GM18519 (cell line): Measurements from ENCODE around the gene SLC35F3.
"Not testable (repeated sequence)": the region's sequence is repeated elsewhere in the genome, so short reads cannot be mapped to it uniquely, and the experiment has no call there.

Source experiments
- ATAC-seq: cut with Tn5 transposase; IDR thresholded peaks from one replicate; pipeline ENCODE4 v1.9.1; 2021; ENCODE audit warnings: mild to moderate bottlenecking, moderate library complexity; ENCODE audit not compliant: unreplicated experiment, low FRiP score

SLC35F3 gene

GRCh38 chr1:234239515-234239914, 335.0 kb downstream of the SLC35F3 start:
- ATAC-seq = no peak

- ATAC-seq = no peak
Measured at GRCh38 chr1:234239936-234240335, 335.5 kb downstream of the SLC35F3 start.

GRCh38 chr1:234240680-234241079, 336.2 kb downstream of the SLC35F3 start:
- ATAC-seq = no peak

- no peak for ATAC-seq
Measured at GRCh38 chr1:234241941-234242490, 337.5 kb downstream of the SLC35F3 start.

- ATAC-seq = no peak
Measured at GRCh38 chr1:234243521-234244260, 339.2 kb downstream of the SLC35F3 start.

GRCh38 chr1:234244482-234244881, 340.0 kb downstream of the SLC35F3 start:
- no peak for ATAC-seq

GRCh38 chr1:234246638-234247116, 342.2 kb downstream of the SLC35F3 start:
- ATAC-seq = peak; percentile 90

GRCh38 chr1:234247746-234248145, 343.3 kb downstream of the SLC35F3 start:
- ATAC-seq = not testable (repeated sequence)

- ATAC-seq = no peak
Measured at GRCh38 chr1:234250747-234251146, 346.3 kb downstream of the SLC35F3 start.

- ATAC-seq = no peak
Measured at GRCh38 chr1:234253732-234254131, 349.3 kb downstream of the SLC35F3 start.

GRCh38 chr1:234256359-234256758, 351.9 kb downstream of the SLC35F3 start:
- no peak for ATAC-seq

- no peak for ATAC-seq
Measured at GRCh38 chr1:234258071-234258470, 353.6 kb downstream of the SLC35F3 start.

- no peak for ATAC-seq
Measured at GRCh38 chr1:234260578-234260977, 356.1 kb downstream of the SLC35F3 start.

- ATAC-seq = no peak
Measured at GRCh38 chr1:234261545-234261944, 357.1 kb downstream of the SLC35F3 start.

- no peak for ATAC-seq
Measured at GRCh38 chr1:234262007-234262753, 357.7 kb downstream of the SLC35F3 start.

GRCh38 chr1:234262754-234263105, 358.3 kb downstream of the SLC35F3 start:
- no peak for ATAC-seq

GRCh38 chr1:234264832-234265231, 360.4 kb downstream of the SLC35F3 start:
- no peak for ATAC-seq

- ATAC-seq = no peak
Measured at GRCh38 chr1:234265321-234265720, 360.8 kb downstream of the SLC35F3 start.

GRCh38 chr1:234265861-234266260, 361.4 kb downstream of the SLC35F3 start:
- no peak for ATAC-seq

- ATAC-seq = no peak
Measured at GRCh38 chr1:234270093-234270492, 365.6 kb downstream of the SLC35F3 start.

GRCh38 chr1:234270581-234271242, 366.2 kb downstream of the SLC35F3 start:
- ATAC-seq = no peak
